Vagina (tissue), 2 donors: ENCODE measurements around the gene ADAMTS15.

Source experiments
- POLR2A ChIP-seq, 2 donors: fragments of 450-650 bp; IDR thresholded peaks; one replicate each; pipeline ENCODE4 v1.6.1; 2017; ENCODE audit warnings: antibody characterized with exemption in 2 of 2, mild to moderate bottlenecking in 2 of 2, moderate library complexity in 2 of 2
- POLR2AphosphoS5 ChIP-seq, 2 donors: sonication (generic); formaldehyde crosslinking; IDR thresholded peaks; one replicate each; pipeline ENCODE4 v1.9.0; 2017; ENCODE audit warnings: antibody characterized with exemption in 2 of 2, mild to moderate bottlenecking in 2 of 2, low read depth in 1 of 2; ENCODE audit not compliant: insufficient read depth in 1 of 2
- TF ChIP-seq, protein P1 (sequence below), 3 experiments: fragments of 450-650 bp in 2 of 3; fragments of 200-600 bp in 1 of 3; sonication (generic) in 1 of 3; IDR thresholded peaks; one replicate each; pipeline ENCODE4 v1.5.1; 2017 to 2019; ENCODE audit warnings: antibody characterized with exemption in 3 of 3, mild to moderate bottlenecking in 2 of 3, moderate library complexity in 2 of 3

DNA sequence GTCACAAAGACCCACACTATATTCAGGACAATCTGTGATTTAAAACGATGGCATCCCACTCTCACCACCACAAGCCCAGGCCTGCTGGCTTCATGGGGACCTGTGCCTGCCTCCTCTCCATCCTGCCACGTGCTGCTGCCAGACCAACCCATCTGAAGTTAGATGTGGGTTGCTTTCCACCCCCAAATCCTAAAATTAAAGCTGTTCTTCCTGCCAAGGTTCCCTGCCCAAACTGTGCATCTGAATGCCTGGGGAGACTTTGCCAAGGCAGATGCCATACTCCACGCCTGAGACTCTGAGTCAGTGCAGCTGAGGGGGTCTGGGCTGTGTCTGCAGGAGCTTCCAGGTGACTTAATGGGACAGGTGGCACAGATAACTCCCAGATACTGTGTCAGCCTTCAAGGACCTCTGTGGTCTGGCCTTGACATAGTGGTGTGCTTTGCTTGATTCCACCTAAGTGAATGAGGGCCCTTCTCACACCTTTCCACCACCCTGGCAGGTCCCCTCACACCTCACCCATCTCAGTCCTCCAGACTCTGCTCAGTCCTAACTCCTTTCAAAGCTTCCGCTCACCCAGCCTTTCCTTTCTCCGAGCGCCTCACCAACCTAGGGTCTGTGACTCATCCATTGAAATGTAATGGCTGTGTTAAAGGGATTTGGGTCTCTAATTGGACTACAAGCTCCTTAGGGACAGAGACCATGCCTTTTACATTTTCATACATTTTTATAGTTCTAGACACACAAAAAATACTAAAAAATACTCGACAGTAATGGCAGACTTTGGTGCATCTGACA is 38.7 kb upstream of the ADAMTS15 start:
- TF ChIP-seq, protein P1, sequence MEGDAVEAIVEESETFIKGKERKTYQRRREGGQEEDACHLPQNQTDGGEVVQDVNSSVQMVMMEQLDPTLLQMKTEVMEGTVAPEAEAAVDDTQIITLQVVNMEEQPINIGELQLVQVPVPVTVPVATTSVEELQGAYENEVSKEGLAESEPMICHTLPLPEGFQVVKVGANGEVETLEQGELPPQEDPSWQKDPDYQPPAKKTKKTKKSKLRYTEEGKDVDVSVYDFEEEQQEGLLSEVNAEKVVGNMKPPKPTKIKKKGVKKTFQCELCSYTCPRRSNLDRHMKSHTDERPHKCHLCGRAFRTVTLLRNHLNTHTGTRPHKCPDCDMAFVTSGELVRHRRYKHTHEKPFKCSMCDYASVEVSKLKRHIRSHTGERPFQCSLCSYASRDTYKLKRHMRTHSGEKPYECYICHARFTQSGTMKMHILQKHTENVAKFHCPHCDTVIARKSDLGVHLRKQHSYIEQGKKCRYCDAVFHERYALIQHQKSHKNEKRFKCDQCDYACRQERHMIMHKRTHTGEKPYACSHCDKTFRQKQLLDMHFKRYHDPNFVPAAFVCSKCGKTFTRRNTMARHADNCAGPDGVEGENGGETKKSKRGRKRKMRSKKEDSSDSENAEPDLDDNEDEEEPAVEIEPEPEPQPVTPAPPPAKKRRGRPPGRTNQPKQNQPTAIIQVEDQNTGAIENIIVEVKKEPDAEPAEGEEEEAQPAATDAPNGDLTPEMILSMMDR (IDR thresholded peaks at IDR 0.05) = no peak
- TF ChIP-seq POLR2A (IDR thresholded peaks at IDR 0.05) (no peak), POLR2AphosphoS5 (IDR thresholded peaks at IDR 0.05; ENCODE audit: insufficient read depth in 1 of 2, low read depth in 1 of 2) (no peak)
